Endothelial cell of umbilical vein (primary cell): ENCODE results near the gene DOCK6. TPM values are rescaled to one million over a fixed set of nuclear protein-coding genes. Genes with fewer than 3 reads are reported as not detected.

Experiments
- BruUV-seq: library from RNA; stranded (reverse); fragments of 400-500 nt; replicated peaks from 2 replicates; lab custom pipeline; 2021; lab: Mats Ljungman, UMichigan
- CTCF ChIA-PET: fragments of 300-600, 350-600 bp; sonication (Branson Sonifier 250); formaldehyde crosslinking; loops from one replicate; lab custom pipeline; 2021; ENCODE audit warnings: antibody characterized with exemption, inconsistent platforms; lab: Charles Lee
- POLR2A ChIA-PET: fragments of 300-600, 350-600 bp; sonication (Branson Sonifier 250); formaldehyde crosslinking; loops from one replicate; lab custom pipeline; 2021; ENCODE audit warnings: antibody characterized with exemption, inconsistent platforms; lab: Charles Lee
- DNase-seq: peaks from one replicate; pipeline ENCODE4 v3.0.0-alpha.2; 2011; ENCODE audit warnings: low read depth, low spot score
- FAIRE-seq: peaks from 2 replicates; lab custom pipeline; 2011; peaks lifted over from hg19 to GRCh38; lab: Jason Lieb, UNC
- H2AFZ ChIP-seq: 2 replicates; pipeline ENCODE4 v1.6.0; 2012; ENCODE audit warnings: low read depth, low read length, control low read depth, inconsistent platforms
- H3K27ac ChIP-seq: 2 replicates; pipeline ENCODE4 v1.5.1; 2011; ENCODE audit warnings: low read depth, mild to moderate bottlenecking, control low read depth, low read length, moderate library complexity; ENCODE audit not compliant: insufficient read depth
- H3K27me3 ChIP-seq, 2 experiments: 2 replicates each; pipeline versions ENCODE4 v1.6.0 to v1.6.1; 2011; ENCODE audit warnings: low read length in 2 of 2, mixed read lengths in 1 of 2; ENCODE audit not compliant: control insufficient read depth in 2 of 2, insufficient read depth in 2 of 2
- H3K36me3 ChIP-seq, 2 experiments: 2 replicates in 1 of 2; 3 replicates in 1 of 2; pipeline ENCODE4 v1.5.1; 2011; ENCODE audit warnings: low read length in 2 of 2, mild to moderate bottlenecking in 1 of 2, moderate library complexity in 1 of 2; ENCODE audit not compliant: control insufficient read depth in 2 of 2, insufficient read depth in 2 of 2; ENCODE audit errors: extremely low read depth in 1 of 2
- H3K4me1 ChIP-seq: 3 replicates; pipeline ENCODE4 v1.5.1; 2011; ENCODE audit warnings: mild to moderate bottlenecking, low read length; ENCODE audit not compliant: control insufficient read depth, insufficient read depth; ENCODE audit errors: extremely low read depth
- H3K4me2 ChIP-seq: 2 replicates; pipeline ENCODE4 v1.6.1; 2011; ENCODE audit warnings: low read length, control low read depth, mixed read lengths; ENCODE audit not compliant: insufficient read depth
- H3K4me3 ChIP-seq, 3 experiments: fragments of 200-600 bp in 1 of 3; sonication (generic), shearing (Covaris generic) in 1 of 3; replicated peaks in 1 of 3; 2 replicates each; pipeline ENCODE4 v1.5.1; 2011 to 2016; ENCODE audit warnings: control low read depth in 3 of 3, low read length in 3 of 3, mild to moderate bottlenecking in 2 of 3, inconsistent platforms in 1 of 3, low read depth in 1 of 3, moderate library complexity in 1 of 3; ENCODE audit not compliant: insufficient read depth in 1 of 3
- H3K79me2 ChIP-seq: 2 replicates; pipeline ENCODE4 v1.6.0; 2012; ENCODE audit warnings: low read length, inconsistent platforms; ENCODE audit not compliant: control insufficient read depth, insufficient read depth
- H3K9ac ChIP-seq: replicated peaks from 2 replicates; pipeline ENCODE3; 2011; ENCODE audit warnings: low read length, control low read depth; ENCODE audit not compliant: insufficient read depth; ENCODE audit errors: extremely low read depth
- H3K9me1 ChIP-seq: replicated peaks from 3 replicates; pipeline ENCODE4 v1.6.0; 2011; ENCODE audit warnings: mild to moderate bottlenecking, low read length; ENCODE audit not compliant: control insufficient read depth, insufficient read depth; ENCODE audit errors: extremely low read depth
- H3K9me3 ChIP-seq: replicated peaks from 2 replicates; pipeline ENCODE4 v1.5.1; 2012; ENCODE audit warnings: low read length, inconsistent platforms; ENCODE audit not compliant: control insufficient read depth, insufficient read depth
- H4K20me1 ChIP-seq: replicated peaks from 2 replicates; pipeline ENCODE3; 2011; ENCODE audit warnings: mild to moderate bottlenecking, low read length; ENCODE audit not compliant: control insufficient read depth, insufficient read depth; ENCODE audit errors: extremely low read depth
- CTCF ChIP-seq, 2 donors: IDR thresholded peaks; 1 replicate in 1 of 2; 2 replicates in 1 of 2; pipeline ENCODE4 v1.5.1; 2011; ENCODE audit warnings: low read length in 2 of 2, mild to moderate bottlenecking in 2 of 2, moderate library complexity in 2 of 2, control low read depth in 1 of 2, inconsistent platforms in 1 of 2, low read depth in 1 of 2; ENCODE audit not compliant: insufficient read depth in 1 of 2; ENCODE audit errors: extremely low read depth in 1 of 2
- EZH2 ChIP-seq: IDR thresholded peaks from 2 replicates; pipeline ENCODE4 v1.6.1; 2012; ENCODE audit warnings: borderline replicate concordance, low read depth, mild to moderate bottlenecking, moderate library complexity, low read length, inconsistent platforms; ENCODE audit not compliant: severe bottlenecking
- GATA2 ChIP-seq: IDR thresholded peaks from 2 replicates; pipeline ENCODE4 v1.7.0; 2011; ENCODE audit warnings: low read depth, mild to moderate bottlenecking, moderate library complexity, mixed read lengths, low read length; ENCODE audit not compliant: insufficient read length, insufficient read depth
- MAX ChIP-seq: IDR thresholded peaks from 2 replicates; pipeline ENCODE4 v1.6.1; 2011; ENCODE audit not compliant: insufficient read depth, insufficient read length
- POLR2AphosphoS5 ChIP-seq: IDR thresholded peaks from 2 replicates; pipeline ENCODE4 v1.6.1; 2012; ENCODE audit warnings: low read depth, mild to moderate bottlenecking, control low read depth, low read length, moderate library complexity; ENCODE audit not compliant: insufficient read depth
- dilution Hi-C: fragments of 300-500 bp; cut with MboI; formaldehyde crosslinking; loops from one replicate; pipeline ENCODE4 v1.15.0; 2019; ENCODE audit warnings: low sequenced_read_pairs; ENCODE audit not compliant: extremely low pct_ligation_motif_present
- intact Hi-C: fragments of 100-400 bp; cut with micrococcal nuclease; formaldehyde crosslinking; loops from one replicate; pipeline ENCODE4 v1.10.0; 2022
- polyA plus RNA-seq, 4 experiments: library from polyadenylated mRNA; depleted of rRNA in 3 of 4; stranded (reverse) in 3 of 4; unstranded in 1 of 4; fragments of >200 nt; gene quantifications; 2 replicates each; pipeline versions ENCODE4 v1.2.1 to v1.2.3, GENCODE V29; 2011 to 2012; ENCODE audit warnings: missing spikeins in 1 of 4
- total RNA-seq: library from RNA; stranded (reverse); gene quantifications from 2 replicates; pipeline ENCODE4 v1.2.3, GENCODE V29; 2021

The DOCK6 gene
- total and polyA plus RNA-seq, 2 donors (not counting 3 experiments of a cell fraction or from before 2014, with no cell fraction given): 126 to 334 TPM

- H3K79me2 ChIP-seq: no peaks in the 10 kb centered on the region
- intact Hi-C loops: no loop called here
- no peaks in the 10 kb centered on the region for H3K36me3 ChIP-seq
- CTCF ChIA-PET: interaction anchor here (2.4 to 3.0 kb wide), 2 partner anchors 44 to 187 kb away, joined by 12 to 23 read pairs; partner anchors contain the start of gene RAB3D
- no peak within 1 kb of the TSS for H2AFZ ChIP-seq
- no TSS peak for BruUV-seq
- H3K9ac ChIP-seq: no peak within 1 kb of the TSS
- no peaks in the 10 kb centered on the region for H4K20me1 ChIP-seq
- TF ChIP-seq EZH2: no peak
- POLR2A ChIA-PET: interaction anchor here (1.2 kb wide), 1 partner anchor 187 kb away, joined by 3 read pairs; no protein-coding TSS in a partner anchor
- no peaks in the 10 kb centered on the region for H3K9me1 ChIP-seq
- FAIRE-seq (no peak), DNase-seq (no peak)
- H3K4me1 ChIP-seq: no peaks in the 10 kb centered on the region
- no peak within 1 kb of the TSS for H3K27ac ChIP-seq
- dilution Hi-C loops: no loop called here
- H3K9me3 ChIP-seq: no peaks in the 10 kb centered on the region
- H3K4me3 ChIP-seq: no peak within 1 kb of the TSS
- peaks cover 0 to 1% of the 10 kb centered on the region in 2 experiments for H3K27me3 ChIP-seq
- no peak within 1 kb of the TSS for H3K4me2 ChIP-seq
These were observed 33.4 kb upstream of the DOCK6 start, which contains the start of gene TSPAN16 for GRCh38 chr19:11295665-11296245. Gene TSPAN16, plus strand, starts transcription at chr19:11296160. Its CDS starts 138 bp downstream, at chr19:11296298.

GRCh38 chr19:11295180-11295579 lies 32.9 kb upstream of the DOCK6 start:
- Histone ChIP-seq H3K9me3 (no peaks in the 10 kb centered on the region), H3K9ac (no peak overlapping the region), H2AFZ (no peak overlapping the region), H3K4me2 (no peak overlapping the region), H3K9me1 (no peaks in the 10 kb centered on the region), H3K79me2 (no peaks in the 10 kb centered on the region), H3K36me3 (no peaks in the 10 kb centered on the region), H3K27me3 (peaks cover 0 to 1% of the 10 kb centered on the region in 2 experiments), H3K27ac (no peak overlapping the region), H3K4me3 (no peak overlapping the region), H4K20me1 (no peaks in the 10 kb centered on the region), H3K4me1 (no peaks in the 10 kb centered on the region)
- TF ChIP-seq CTCF (IDR thresholded peaks at IDR 0.05; ENCODE audit: extremely low read depth in 1 of 2, insufficient read depth in 1 of 2, low read depth in 1 of 2, low read length in 2 of 2) (no peak), EZH2 (no peak), POLR2AphosphoS5 (no peak), GATA2 (no peak), MAX (no peak)
- CTCF ChIA-PET: interaction anchor here (2.4 to 3.0 kb wide), 2 partner anchors 44 to 187 kb away, joined by 12 to 23 read pairs; partner anchors contain the start of gene RAB3D
- no TSS peak for BruUV-seq
- FAIRE-seq (peak; percentile 21), DNase-seq (no peak)
- dilution Hi-C loops: no loop called here
- intact Hi-C loops: no loop called here
- POLR2A ChIA-PET: interaction anchor here (0.6 kb wide), 1 partner anchor 198 kb away, joined by 6 read pairs; no protein-coding TSS in a partner anchor
